GM12864 (cell line): Measurements from ENCODE around the gene PFKP.
"Not testable (repeated sequence)": the region's sequence is repeated elsewhere in the genome, so short reads cannot be mapped to it uniquely, and the experiment has no call there.

Experiments used
- DNase-seq: peaks from one replicate; pipeline ENCODE4 v3.0.0-alpha.2; 2011; ENCODE audit warnings: low read depth
- H3K4me3 ChIP-seq: 2 replicates; pipeline ENCODE4 v1.5.1; 2011; ENCODE audit warnings: mild to moderate bottlenecking, low read depth, low read length, control low read depth
- CTCF ChIP-seq: IDR thresholded peaks from 2 replicates; pipeline ENCODE4 v1.5.1; 2011; ENCODE audit warnings: low read depth, mild to moderate bottlenecking, moderate library complexity, low read length, control low read depth, inconsistent platforms; ENCODE audit errors: missing control alignments

PFKP gene

GRCh38 chr10:3054183-3054850 is 13.0 kb upstream of the PFKP start:
- DNase-seq: no peak
- no peak for TF ChIP-seq CTCF
- H3K4me3 ChIP-seq: no peak overlapping the region

- no peak for TF ChIP-seq CTCF
- DNase-seq: no peak
- H3K4me3 ChIP-seq: no peak overlapping the region
These were observed 12.5 kb upstream of the PFKP start for GRCh38 chr10:3054851-3055199.

DNA sequence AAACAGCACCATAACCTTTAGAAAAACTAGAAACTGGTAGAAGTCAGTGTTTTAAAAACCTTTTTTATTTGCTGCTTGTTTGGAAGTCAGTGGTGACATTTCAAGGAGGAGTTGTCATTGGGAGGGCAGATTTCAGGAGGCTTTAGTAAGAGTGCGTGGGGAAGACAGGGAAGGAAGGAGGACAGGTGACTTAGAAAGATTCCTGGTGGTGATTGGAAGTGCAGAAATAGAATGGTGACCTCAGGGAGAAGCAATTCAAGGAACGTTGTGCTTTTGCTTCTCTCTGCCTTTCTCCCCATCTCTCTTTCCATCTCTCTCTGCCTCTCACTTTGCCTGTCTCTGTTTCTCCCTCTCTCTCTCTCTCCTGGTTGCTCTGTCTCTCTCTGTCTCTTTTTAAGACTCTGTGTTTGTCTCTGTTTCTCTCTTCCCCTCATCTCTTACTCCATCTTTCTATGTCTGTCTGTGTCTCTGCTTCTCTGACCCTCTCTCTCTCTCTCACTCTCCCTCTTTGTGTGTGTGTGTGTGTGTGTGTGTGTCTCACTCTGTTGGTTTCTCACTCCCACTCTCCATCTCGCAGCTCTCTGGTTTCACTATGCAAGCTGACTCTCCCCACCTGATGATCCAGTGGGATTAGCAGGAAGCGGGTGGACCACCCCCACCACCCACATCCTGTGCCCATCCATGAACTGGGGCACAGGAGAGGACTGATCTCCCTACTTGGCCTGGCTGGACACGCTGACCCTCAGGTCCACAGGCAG is 10.9 kb upstream of the PFKP start:
- no peak for DNase-seq
- no peak for TF ChIP-seq CTCF
- no peak overlapping the region for H3K4me3 ChIP-seq

DNA sequence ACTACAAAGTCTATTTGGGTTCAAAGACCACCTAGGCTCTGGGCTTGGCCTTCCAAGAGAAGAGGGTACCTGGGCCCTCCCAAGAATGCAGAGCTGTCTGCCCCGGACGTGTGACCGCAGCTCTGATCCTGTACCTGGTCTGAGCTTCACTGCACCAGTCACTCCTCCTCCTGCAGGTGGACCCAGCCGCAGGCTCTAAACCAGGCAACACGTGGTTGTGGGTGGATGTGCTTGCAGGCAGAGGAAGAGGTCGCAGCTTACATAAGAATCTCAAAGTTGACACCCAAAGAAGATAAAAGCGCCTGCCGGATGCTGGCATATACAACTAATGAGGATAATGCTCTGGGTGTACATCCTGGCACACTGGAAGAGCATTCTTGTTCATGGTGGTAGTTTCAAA is 9.4 kb upstream of the PFKP start:
- DNase-seq: no peak

GRCh38 chr10:3059974-3060373 is 7.4 kb upstream of the PFKP start:
- no peak for TF ChIP-seq CTCF
- no peak for DNase-seq
- H3K4me3 ChIP-seq: no peak overlapping the region

More for the DNA sequence above, 9.4 kb upstream of the PFKP start:
- TF ChIP-seq CTCF: no peak
- no peak overlapping the region for H3K4me3 ChIP-seq

- TF ChIP-seq CTCF: no peak
- no peak for DNase-seq
- no peak overlapping the region for H3K4me3 ChIP-seq
These were observed 6.9 kb upstream of the PFKP start for GRCh38 chr10:3060481-3060889.

GRCh38 chr10:3061323-3061898 is 5.9 kb upstream of the PFKP start:
- not testable (repeated sequence) for H3K4me3 ChIP-seq, DNase-seq
